MM.1S (cell line): Measurements from ENCODE around the gene OVCA2.

Source experiments
- DNase-seq: peaks from one replicate; pipeline ENCODE4 v3.0.0-alpha.2; 2015
- H2AFZ ChIP-seq: fragments of 300-600 bp; sonication (generic); 2 replicates; pipeline ENCODE4 v1.6.0; 2016; ENCODE audit warnings: antibody characterized with exemption, low read length
- H3F3A ChIP-seq: fragments of 300-600 bp; sonication (generic); 2 replicates; pipeline ENCODE4 v1.6.1; 2016; ENCODE audit warnings: mild to moderate bottlenecking, antibody characterized with exemption, low read length, moderate library complexity, mixed read lengths; ENCODE audit not compliant: insufficient read depth
- H3K27ac ChIP-seq: fragments of 300-600 bp; sonication (generic); 2 replicates; pipeline ENCODE4 v1.5.1; 2016; ENCODE audit warnings: mild to moderate bottlenecking, low read length
- H3K27me3 ChIP-seq: fragments of 300-600 bp; sonication (generic); replicated peaks from 2 replicates; pipeline ENCODE4 v1.6.0; 2016; ENCODE audit warnings: low read length; ENCODE audit not compliant: insufficient read depth
- H3K36me3 ChIP-seq: fragments of 300-600 bp; sonication (generic); replicated peaks from 2 replicates; pipeline ENCODE4 v1.6.1; 2016; ENCODE audit warnings: mild to moderate bottlenecking, low read length, mixed read lengths; ENCODE audit not compliant: insufficient read depth
- H3K4me1 ChIP-seq: fragments of 300-600 bp; sonication (generic); 2 replicates; pipeline ENCODE4 v1.6.1; 2016; ENCODE audit warnings: low read length, mixed read lengths
- H3K4me2 ChIP-seq: fragments of 300-600 bp; sonication (generic); 2 replicates; pipeline ENCODE4 v1.6.0; 2016; ENCODE audit warnings: low read depth, low read length
- H3K4me3 ChIP-seq: fragments of 300-600 bp; sonication (generic); 2 replicates; pipeline ENCODE4 v1.5.1; 2016; ENCODE audit warnings: low read length, mixed read lengths
- H3K79me2 ChIP-seq: fragments of 300-600 bp; sonication (generic); 2 replicates; pipeline ENCODE4 v1.6.1; 2016; ENCODE audit warnings: mixed run types, low read length, mixed read lengths
- H3K9ac ChIP-seq: fragments of 300-600 bp; sonication (generic); 2 replicates; pipeline ENCODE4 v1.6.1; 2016; ENCODE audit warnings: low read length, mixed read lengths
- H3K9me2 ChIP-seq: fragments of 300-600 bp; sonication (generic); replicated peaks from 2 replicates; pipeline ENCODE4 v1.6.1; 2016; ENCODE audit warnings: mild to moderate bottlenecking, low read length, mixed read lengths; ENCODE audit not compliant: insufficient read depth
- H3K9me3 ChIP-seq: fragments of 300-600 bp; sonication (generic); replicated peaks from 2 replicates; pipeline ENCODE4 v1.6.1; 2016; ENCODE audit warnings: mild to moderate bottlenecking, low read length, mixed read lengths; ENCODE audit not compliant: insufficient read depth
- H4K20me1 ChIP-seq: fragments of 300-600 bp; sonication (generic); 2 replicates; pipeline ENCODE4 v1.6.1; 2016; ENCODE audit warnings: mild to moderate bottlenecking, low read length, moderate library complexity, mixed read lengths; ENCODE audit not compliant: insufficient read depth
- CTCF ChIP-seq: fragments of 300-600 bp; sonication (generic); IDR thresholded peaks from 2 replicates; pipeline ENCODE4 v1.5.1; 2016; ENCODE audit warnings: antibody characterized with exemption, low read length, mixed read lengths
- EZH2 ChIP-seq: fragments of 300-600 bp; sonication (generic); optimal IDR thresholded peaks from 2 replicates; pipeline ENCODE3; 2017; ENCODE audit warnings: low read depth, mild to moderate bottlenecking, antibody characterized with exemption, low read length, mixed read lengths
- EZH2phosphoT487 ChIP-seq: fragments of 300-600 bp; sonication (generic); IDR thresholded peaks from 2 replicates; pipeline ENCODE4 v1.6.1; 2018; ENCODE audit warnings: antibody characterized with exemption, low read length

Gene OVCA2

GRCh38 chr17:2047590-2047989, 5.8 kb downstream of the OVCA2 start:
- H3K4me2 ChIP-seq, result no peak overlapping the region
- H3K36me3 ChIP-seq, result no peaks in the 10 kb centered on the region
- no peak overlapping the region for H3K27ac ChIP-seq
- H3K9ac ChIP-seq, result no peak overlapping the region
- no peak overlapping the region for H3K4me3 ChIP-seq
- H2AFZ ChIP-seq, result no peak overlapping the region
- peaks cover 17% of the 10 kb centered on the region for H3K79me2 ChIP-seq
- H3K9me3 ChIP-seq, result no peaks in the 10 kb centered on the region
- H4K20me1 ChIP-seq, result no peaks in the 10 kb centered on the region
- no peak for DNase-seq
- H3K9me2 ChIP-seq, result no peaks in the 10 kb centered on the region
- H3K4me1 ChIP-seq, result peaks cover 3% of the 10 kb centered on the region; the same call in 1 of the 2 replicates
- TF ChIP-seq EZH2 (no peak), CTCF (no peak), EZH2phosphoT487 (no peak)
- H3K27me3 ChIP-seq, result peaks cover 20% of the 10 kb centered on the region
- peaks cover 7% of the 10 kb centered on the region; the same call in 1 of the 2 replicates for H3F3A ChIP-seq

GRCh38 chr17:2048805-2049204, 7.0 kb downstream of the OVCA2 start:
- TF ChIP-seq CTCF, result no peak
- TF ChIP-seq EZH2phosphoT487, result no peak
- TF ChIP-seq EZH2, result no peak
- H3K27ac ChIP-seq, result no peak overlapping the region
- H3K9ac ChIP-seq, result no peak overlapping the region
- peaks cover 29% of the 10 kb centered on the region for H3K27me3 ChIP-seq
- no peak overlapping the region for H3K4me3 ChIP-seq
- DNase-seq, result no peak
- H3K79me2 ChIP-seq, result peaks cover 5% of the 10 kb centered on the region
- no peaks in the 10 kb centered on the region for H4K20me1 ChIP-seq
- peaks cover 3% of the 10 kb centered on the region; the same call in 1 of the 2 replicates for H3K4me1 ChIP-seq
- H3K9me2 ChIP-seq, result no peaks in the 10 kb centered on the region
- no peak overlapping the region for H2AFZ ChIP-seq
- H3K36me3 ChIP-seq, result no peaks in the 10 kb centered on the region
- H3K9me3 ChIP-seq, result no peaks in the 10 kb centered on the region
- H3F3A ChIP-seq, result peaks cover 13% of the 10 kb centered on the region; the same call in 1 of the 2 replicates
- H3K4me2 ChIP-seq, result peak overlapping the region; percentile 96; the same call in 1 of the 2 replicates

- Histone ChIP-seq H3K4me1 (peaks cover 7% of the 10 kb centered on the region), H3K9ac (peak overlapping the region; percentile 60), H3K9me2 (no peaks in the 10 kb centered on the region), H4K20me1 (no peaks in the 10 kb centered on the region), H3K79me2 (no peaks in the 10 kb centered on the region), H3K9me3 (no peaks in the 10 kb centered on the region), H3K4me3 (peak overlapping the region; percentile 69), H3K27me3 (peaks cover 37% of the 10 kb centered on the region), H3K36me3 (no peaks in the 10 kb centered on the region), H2AFZ (peak overlapping the region; percentile 78), H3K27ac (no peak overlapping the region), H3F3A (peaks cover 18% of the 10 kb centered on the region; the same call in 1 of the 2 replicates), H3K4me2 (peak overlapping the region; percentile 96)
- TF ChIP-seq EZH2, result no peak
- no peak for TF ChIP-seq EZH2phosphoT487
- TF ChIP-seq CTCF, result no peak
- peak; percentile 79 for DNase-seq
Measured at GRCh38 chr17:2049333-2050299, 7.8 kb downstream of the OVCA2 start.
